ENCODE data around the gene NUDT10.
"Not testable (repeated sequence)": the region's sequence is repeated elsewhere in the genome, so short reads cannot be mapped to it uniquely, and the experiment has no call there.

The NUDT10 gene

DNA sequence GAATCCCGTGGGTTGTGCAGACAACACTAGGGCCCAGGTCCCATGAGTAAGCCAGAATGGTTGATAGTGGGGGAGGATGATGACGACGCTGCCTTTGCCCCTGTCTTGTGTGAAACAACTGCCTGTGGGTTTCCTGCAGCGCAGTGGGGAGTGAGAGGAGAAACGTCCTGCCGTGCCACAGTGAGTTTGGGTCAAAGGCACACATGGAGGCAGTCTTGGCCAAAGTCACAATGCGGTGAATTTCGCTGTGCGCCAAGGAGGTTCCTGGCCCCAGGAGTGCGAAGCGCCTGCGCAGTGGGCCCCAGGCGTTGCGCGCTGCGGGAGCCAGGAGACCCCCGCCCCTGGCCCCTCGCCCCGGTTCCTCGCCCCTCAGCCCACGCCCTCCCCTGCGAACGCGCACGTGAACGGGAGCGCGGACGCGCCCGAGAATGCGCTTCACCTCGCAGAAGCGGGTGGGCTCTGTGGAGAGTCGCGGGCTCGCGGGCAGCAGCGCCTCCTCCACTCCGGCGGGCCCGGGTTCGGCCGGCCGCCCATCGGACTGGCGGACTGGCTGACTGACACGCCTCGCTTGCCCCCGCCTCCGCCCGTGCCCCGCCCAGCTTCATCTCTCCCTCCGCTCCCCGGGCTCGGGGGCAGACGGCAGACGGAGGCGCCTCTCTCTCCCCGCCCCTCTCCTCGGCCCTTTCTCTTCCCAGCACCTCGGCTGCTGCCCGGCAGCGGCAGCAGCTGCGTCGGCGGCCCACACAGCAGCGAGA lies at the start of gene NUDT10:
Gene NUDT10, plus strand, starts transcription at position 635 of the 755 bp plus-strand sequence. CDS start 144 bp downstream, outside the sequence.
- peak; percentile 22 to 25 for DNase-seq (ENCODE audit: low read depth in 2 of 2)

DNA sequence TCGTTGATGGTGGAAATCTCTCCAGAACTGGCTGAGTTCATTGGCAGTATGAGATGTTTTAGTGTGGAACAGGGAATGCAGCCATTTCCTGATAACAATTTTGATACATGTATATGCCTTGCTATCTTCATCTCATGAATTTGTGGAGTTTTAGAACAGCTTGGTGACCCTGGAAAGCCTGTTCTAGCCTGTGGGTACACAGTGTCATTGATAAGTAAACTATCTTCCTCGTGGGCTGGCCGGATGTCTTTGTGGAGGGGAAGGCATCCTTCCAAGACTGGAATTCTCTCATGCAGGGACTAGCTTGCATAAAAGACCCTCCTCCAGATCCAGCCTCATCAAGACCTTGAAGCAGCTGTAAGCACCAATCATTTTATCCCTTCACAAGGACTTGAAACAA lies 40.2 kb upstream of the NUDT10 start:
- DNase-seq (ENCODE audit: low read depth in 2 of 2), result no peak

DNA sequence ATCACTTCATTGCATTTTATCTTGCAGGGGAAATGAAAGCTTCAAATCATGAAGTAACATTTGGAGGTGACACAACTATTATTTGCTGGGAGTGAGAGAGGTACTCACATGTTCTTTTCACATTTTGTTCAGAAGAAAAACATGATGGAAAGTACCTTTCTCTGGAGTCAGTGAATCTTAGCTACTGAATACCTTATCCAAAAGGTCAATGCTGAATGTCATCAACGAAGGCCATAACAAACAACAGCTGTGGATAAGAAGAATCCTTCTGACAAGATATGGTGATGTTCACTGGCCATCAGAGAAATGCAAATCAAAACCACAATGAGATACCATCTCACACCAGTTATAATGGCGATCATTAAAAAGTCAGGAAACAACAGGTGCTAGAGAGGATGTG lies 36.5 kb upstream of the NUDT10 start:
- no peak for DNase-seq (ENCODE audit: low read depth in 2 of 2)

GRCh38 chrX:51316271-51316670 lies 16.4 kb upstream of the NUDT10 start:
- no peak for DNase-seq (ENCODE audit: low read depth in 2 of 2)

- DNase-seq (ENCODE audit: low read depth in 2 of 2), result not testable (repeated sequence)
These were observed 542 bp downstream of the NUDT10 start for GRCh38 chrX:51332943-51333785.

- DNase-seq (ENCODE audit: low read depth in 2 of 2), result no peak
These were observed 1.7 kb downstream of the NUDT10 start for GRCh38 chrX:51334276-51334675.

DNA sequence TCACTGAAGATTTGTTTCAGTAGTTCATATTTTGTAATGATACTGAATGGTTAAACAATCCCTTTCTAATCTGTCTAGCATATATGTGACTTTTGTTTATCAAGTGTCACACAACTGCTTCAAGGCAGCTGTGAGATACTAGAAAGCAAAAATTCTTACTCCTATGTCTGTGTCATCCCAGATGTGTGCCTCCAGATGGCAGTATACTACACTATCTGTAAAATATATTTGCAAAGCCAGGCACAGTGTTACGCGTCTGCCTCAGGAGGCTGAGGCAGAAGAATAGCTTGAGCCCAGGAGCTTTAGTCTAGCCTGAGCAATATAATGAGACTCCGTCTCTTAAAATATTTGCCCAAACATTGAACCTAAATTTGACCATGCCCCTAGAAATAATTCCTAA lies 4.0 kb downstream of the NUDT10 start:
- no peak for DNase-seq (ENCODE audit: low read depth in 2 of 2)

- no peak for DNase-seq (ENCODE audit: low read depth in 2 of 2)
These were observed 28.6 kb downstream of the NUDT10 start for GRCh38 chrX:51361251-51361650.

DNA sequence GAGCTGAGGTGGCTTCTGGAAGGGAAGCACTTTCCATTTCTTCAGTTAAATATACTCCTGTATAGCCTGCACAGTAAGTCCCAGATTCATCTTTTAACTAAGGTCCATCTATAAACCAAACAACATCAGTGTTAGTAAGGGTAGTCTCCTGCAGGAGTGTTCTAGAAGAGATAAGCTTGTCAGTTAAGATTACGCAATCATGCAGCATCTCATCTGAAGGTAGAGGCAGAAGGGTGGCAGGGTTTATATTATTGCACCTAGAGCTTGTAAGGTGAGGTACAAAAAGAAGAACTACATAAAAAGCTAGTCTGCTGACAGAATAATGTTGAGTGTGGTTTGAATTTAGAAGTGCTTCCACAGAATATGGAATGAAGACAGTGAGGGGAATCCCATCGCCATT lies 44.0 kb downstream of the NUDT10 start:
- no peak for DNase-seq (ENCODE audit: low read depth in 2 of 2)
